HG03442 (cell line): Measurements from ENCODE around the gene ENDOV.

Experiments used
- ATAC-seq: cut with Tn5 transposase; IDR thresholded peaks from one replicate; pipeline ENCODE4 v1.9.1; 2021; ENCODE audit warnings: mild to moderate bottlenecking, moderate library complexity; ENCODE audit not compliant: unreplicated experiment

Gene ENDOV

GRCh38 chr17:80414803-80415625 lies at the start of gene ENDOV:
TSS of gene ENDOV (plus strand) at chr17:80415167. CDS start at chr17:80415195, 28 bp downstream.
- ATAC-seq, result peak; percentile 94

DNA sequence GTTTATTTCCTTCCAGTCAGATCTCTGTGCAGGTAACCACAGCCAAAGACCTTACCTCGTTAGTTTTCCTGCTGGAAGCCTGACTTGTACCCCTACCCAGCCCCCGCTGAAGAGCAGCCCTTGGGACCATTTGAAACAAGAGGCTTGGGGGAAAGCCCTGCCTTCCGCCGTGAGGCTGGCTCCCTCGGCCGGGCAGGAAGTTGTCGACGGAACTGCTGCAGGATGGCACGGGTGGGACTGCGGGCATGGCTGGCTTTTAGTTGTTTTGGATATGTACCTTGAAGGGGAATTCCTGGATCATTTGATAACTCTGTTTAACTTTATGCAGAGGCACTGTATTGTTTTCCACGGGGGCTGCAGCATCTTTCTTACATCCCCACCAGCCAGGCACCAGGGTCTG lies 49.0 kb upstream of the ENDOV start:
- ATAC-seq, result no peak

GRCh38 chr17:80367503-80367902 lies 47.5 kb upstream of the ENDOV start:
- ATAC-seq, result no peak

DNA sequence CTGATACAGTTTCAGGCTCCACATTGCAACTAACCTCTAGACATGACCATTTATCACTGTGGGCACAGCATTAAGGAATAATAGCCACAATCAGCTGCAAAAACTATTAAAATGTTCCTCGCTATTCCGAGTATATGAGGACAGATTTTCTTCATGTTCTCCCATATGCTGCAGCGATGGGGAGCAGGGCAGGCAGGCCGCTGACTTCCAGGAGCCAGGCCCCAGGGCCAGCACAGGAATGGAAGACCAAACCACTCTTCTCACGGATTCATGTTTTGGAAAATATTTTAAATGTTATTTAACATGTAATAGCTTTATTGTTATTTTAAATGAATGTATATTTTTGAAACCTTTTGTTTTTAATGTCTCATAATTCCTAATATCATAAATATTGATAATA lies 43.8 kb upstream of the ENDOV start:
- ATAC-seq, result no peak

GRCh38 chr17:80372456-80372855 lies 42.5 kb upstream of the ENDOV start:
- no peak for ATAC-seq

- no peak for ATAC-seq
These were observed 41.9 kb upstream of the ENDOV start for GRCh38 chr17:80372922-80373570.

DNA sequence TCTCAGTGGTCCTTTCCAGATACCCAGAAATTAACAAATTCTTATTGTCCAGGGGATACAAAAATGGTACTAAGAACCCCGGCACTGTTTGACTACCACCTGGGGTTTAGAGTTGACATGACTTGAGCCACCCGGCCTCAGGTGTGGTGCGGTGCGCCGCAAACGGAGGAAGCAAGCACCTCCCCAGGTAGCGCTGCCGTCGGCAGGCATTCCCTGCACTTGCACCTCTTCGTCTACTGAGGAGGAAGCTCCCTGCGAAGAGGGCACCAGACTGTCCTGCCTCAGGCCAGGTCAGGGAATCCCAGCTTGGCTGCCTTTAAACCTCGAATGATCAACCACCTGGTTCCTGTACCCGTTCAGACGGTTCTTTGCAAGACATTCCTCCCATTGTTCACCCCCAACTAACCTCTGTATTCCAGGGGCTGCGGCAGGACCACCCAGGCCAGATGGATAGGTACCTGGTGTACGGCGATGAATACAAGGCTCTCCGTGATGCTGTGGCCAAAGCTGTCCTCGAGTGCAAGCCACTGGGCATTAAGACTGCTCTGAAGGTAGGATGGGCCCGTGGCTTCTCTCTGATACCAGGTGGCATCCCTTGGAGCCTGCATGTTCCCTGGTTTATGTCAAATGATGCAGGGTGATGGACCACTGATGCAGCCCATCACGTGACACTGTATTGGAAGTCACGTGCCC lies 40.8 kb upstream of the ENDOV start:
- ATAC-seq, result no peak

DNA sequence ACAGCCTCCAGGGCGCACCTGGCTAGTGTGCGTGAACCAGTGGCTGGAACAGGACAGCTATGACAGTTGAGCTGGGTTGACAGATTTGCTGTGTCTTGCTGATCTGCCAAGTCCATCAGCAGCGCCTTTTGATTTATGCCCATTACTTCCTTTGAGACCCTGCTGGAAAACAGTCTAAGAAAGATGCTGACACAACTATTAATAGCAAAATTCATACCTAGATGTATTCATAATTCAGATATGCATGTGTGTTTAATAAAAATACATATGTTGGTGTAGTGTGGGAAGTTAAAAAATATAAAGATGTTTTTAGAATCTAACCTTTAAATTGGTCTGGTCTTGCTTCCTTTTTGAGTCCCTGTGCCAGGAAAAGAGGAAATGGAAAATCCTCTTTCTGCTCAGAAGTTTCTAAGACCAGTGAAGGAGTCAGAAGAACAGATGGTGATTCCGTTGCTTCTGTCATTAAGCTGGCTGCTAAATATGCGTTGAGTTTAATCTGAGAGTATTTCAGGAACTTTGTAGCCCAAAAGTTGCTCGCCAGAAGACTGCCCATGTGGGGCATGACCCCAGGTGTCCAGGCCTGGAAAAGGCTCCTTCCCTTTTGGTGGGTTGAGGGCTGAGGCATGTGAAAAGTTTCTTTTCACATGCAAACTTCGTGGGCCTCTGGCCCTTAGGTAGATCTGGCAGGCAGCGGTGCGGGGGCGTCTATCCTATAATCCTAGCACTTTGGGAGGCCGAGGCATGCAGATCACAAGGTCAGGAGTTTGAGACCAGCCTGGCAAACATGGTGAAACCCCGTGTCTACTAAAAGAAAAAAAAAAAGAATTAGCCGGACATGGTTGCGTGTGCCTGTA lies 40.0 kb upstream of the ENDOV start:
- ATAC-seq, result no peak

DNA sequence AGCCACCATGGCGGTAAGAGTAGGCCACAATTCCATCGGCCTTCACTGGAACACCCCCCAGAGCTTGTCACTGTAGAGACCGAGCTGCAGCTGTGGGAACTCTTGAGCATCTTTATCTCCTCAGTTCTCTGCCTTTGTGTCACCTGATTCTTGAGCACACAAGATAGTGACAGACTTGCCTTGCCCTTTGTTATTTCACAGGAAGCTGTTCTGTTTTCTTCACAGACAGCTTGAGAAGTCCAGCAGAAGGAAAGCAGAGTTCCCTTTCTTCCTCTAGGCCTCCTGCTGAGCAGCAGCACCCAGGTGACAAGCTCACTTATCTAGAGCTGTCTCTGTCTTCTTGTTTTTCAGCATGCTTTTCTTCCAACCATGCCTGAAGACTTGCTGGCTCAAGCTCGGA lies 38.4 kb upstream of the ENDOV start:
- no peak for ATAC-seq

DNA sequence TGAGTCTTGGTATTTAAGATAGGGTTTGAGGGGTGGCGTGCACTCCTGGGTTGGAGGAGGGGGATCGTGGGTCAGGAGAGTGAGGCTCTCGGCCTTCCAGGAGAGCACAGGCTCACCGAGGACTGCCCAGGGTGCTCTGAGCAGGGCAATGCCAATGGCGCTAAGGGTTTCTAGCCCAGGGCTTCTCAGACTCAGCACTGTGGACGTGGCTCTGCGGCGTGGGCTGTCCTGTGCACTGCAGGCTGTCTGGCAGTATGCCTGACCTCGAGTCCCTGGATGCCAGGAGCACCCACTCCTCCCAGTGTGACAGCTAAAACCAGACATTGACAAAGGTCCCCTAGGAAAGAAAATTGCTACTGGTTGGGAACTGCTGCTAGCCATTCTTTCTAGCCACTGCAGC lies 37.2 kb upstream of the ENDOV start:
- no peak for ATAC-seq

GRCh38 chr17:80379348-80379747 lies 35.6 kb upstream of the ENDOV start:
- no peak for ATAC-seq

GRCh38 chr17:80380068-80380467 lies 34.9 kb upstream of the ENDOV start:
- ATAC-seq, result no peak

GRCh38 chr17:80380555-80381002 lies 34.4 kb upstream of the ENDOV start:
- ATAC-seq, result no peak

- no peak for ATAC-seq
These were observed 33.5 kb upstream of the ENDOV start for GRCh38 chr17:80381416-80381923.

DNA sequence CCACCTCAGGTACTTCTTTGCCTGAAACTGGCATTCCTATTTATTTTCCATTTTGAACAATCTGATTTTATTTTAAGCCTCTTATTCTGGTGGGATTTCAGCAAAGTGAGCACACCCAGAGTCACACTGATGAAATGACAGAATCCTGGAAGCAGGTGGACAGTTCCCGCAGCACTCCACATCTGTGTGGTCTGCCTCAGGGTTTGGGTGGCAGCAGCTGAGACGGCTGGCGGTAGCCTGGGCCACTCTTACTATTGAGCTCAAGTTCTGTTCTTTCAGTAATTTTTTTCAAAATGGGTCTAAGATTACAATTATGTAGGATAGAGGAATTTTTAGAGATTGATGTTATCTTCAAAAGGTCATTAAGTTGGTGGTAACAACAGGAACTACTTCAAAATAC lies 32.5 kb upstream of the ENDOV start:
- no peak for ATAC-seq

DNA sequence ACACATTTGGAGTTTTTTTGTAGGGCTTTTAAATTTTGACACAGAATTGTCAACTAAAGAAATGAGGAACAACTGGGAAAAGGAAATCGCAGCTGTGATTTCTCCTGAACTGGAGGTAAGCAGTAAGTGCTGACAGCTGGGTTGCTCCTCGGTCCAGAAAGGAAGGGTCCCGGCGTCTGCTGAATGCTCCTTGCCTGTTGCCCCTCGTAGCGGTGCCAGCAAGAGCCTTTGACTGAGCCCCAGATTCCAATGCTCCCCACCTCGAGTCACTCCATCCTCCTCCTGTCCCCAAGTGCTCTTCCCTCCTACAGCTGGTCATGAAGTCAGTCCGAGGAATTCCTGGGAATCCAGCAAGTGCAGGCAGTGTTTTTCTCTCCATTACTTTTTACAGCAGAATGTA lies 32.0 kb upstream of the ENDOV start:
- no peak for ATAC-seq

- ATAC-seq, result no peak
These were observed 30.6 kb upstream of the ENDOV start for GRCh38 chr17:80384078-80384960.

- no peak for ATAC-seq
These were observed 29.9 kb upstream of the ENDOV start for GRCh38 chr17:80385046-80385445.

- no peak for ATAC-seq
These were observed 28.6 kb upstream of the ENDOV start for GRCh38 chr17:80386341-80386740.

- no peak for ATAC-seq
These were observed 27.9 kb upstream of the ENDOV start for GRCh38 chr17:80387071-80387470.
